COLO668 (cell line): ENCODE results near the gene MYO7B.
"Not testable (repeated sequence)": the region's sequence is repeated elsewhere in the genome, so short reads cannot be mapped to it uniquely, and the experiment has no call there.

ENCODE experiments used
- DNase-seq: peaks from one replicate; lab custom pipeline; 2025; ENCODE audit not compliant: unreplicated experiment; lab: John Stamatoyannopoulos, UW

MYO7B gene

GRCh38 chr2:127551221-127551930 lies 15.9 kb downstream of the MYO7B start:
- no peak for DNase-seq

- DNase-seq = no peak
These were observed 16.9 kb downstream of the MYO7B start for GRCh38 chr2:127552336-127552735.

GRCh38 chr2:127552846-127553245 lies 17.4 kb downstream of the MYO7B start:
- no peak for DNase-seq

GRCh38 chr2:127558911-127559310 lies 23.4 kb downstream of the MYO7B start:
- DNase-seq = no peak

- DNase-seq = no peak
These were observed 24.0 kb downstream of the MYO7B start for GRCh38 chr2:127559454-127559853.

- DNase-seq = no peak
These were observed 24.9 kb downstream of the MYO7B start for GRCh38 chr2:127560201-127560930.

- DNase-seq = no peak
These were observed 25.4 kb downstream of the MYO7B start for GRCh38 chr2:127560931-127561280.

- DNase-seq = no peak
These were observed 25.9 kb downstream of the MYO7B start for GRCh38 chr2:127561371-127561770.

- DNase-seq = no peak
These were observed 27.5 kb downstream of the MYO7B start for GRCh38 chr2:127562936-127563335.

GRCh38 chr2:127563458-127564428 lies 28.3 kb downstream of the MYO7B start:
- no peak for DNase-seq

GRCh38 chr2:127564429-127565260 lies 29.2 kb downstream of the MYO7B start:
- DNase-seq = no peak

- DNase-seq = no peak
These were observed 30.0 kb downstream of the MYO7B start for GRCh38 chr2:127565261-127566138.

- DNase-seq = no peak
These were observed 30.6 kb downstream of the MYO7B start for GRCh38 chr2:127566139-127566417.

GRCh38 chr2:127566576-127566975 lies 31.1 kb downstream of the MYO7B start:
- no peak for DNase-seq

- no peak for DNase-seq
These were observed 31.9 kb downstream of the MYO7B start for GRCh38 chr2:127567351-127567854.

GRCh38 chr2:127568128-127568527 lies 32.6 kb downstream of the MYO7B start:
- no peak for DNase-seq

GRCh38 chr2:127569666-127570065 lies 34.2 kb downstream of the MYO7B start:
- DNase-seq = no peak

GRCh38 chr2:127570282-127571250 lies 35.1 kb downstream of the MYO7B start:
- DNase-seq = no peak

GRCh38 chr2:127572352-127572751 lies 36.9 kb downstream of the MYO7B start:
- not testable (repeated sequence) for DNase-seq
